Heart left ventricle (tissue), 13 donors: ENCODE results near the gene ZIC1.

ENCODE experiments used
- POLR2A ChIP-seq, 2 donors: fragments of 450-650 bp; IDR thresholded peaks; one replicate each; pipeline ENCODE4 v1.6.1; 2017; ENCODE audit warnings: antibody characterized with exemption in 2 of 2, mild to moderate bottlenecking in 2 of 2, moderate library complexity in 2 of 2
- TF ChIP-seq, protein P1 (sequence below), 12 donors: fragments of 200-600 bp; sonication (generic) in 4 of 12; IDR thresholded peaks; one replicate each; pipeline versions ENCODE4 v1.5.0 to v1.8.0; 2018 to 2022; ENCODE audit warnings: antibody characterized with exemption in 12 of 12, mild to moderate bottlenecking in 5 of 12
- donor health status: ischemic (EF 13 %, LVEDD 7.1; RV severe dilation, severe dysfunction).
- donor health status: DM: no; HTN: yes; CAD: no.
- donor health status: DM: no; HTN: no; CAD: no.
- donor health status: ischemic (EF 25% LVEDD 6.9; RV normal size, moderate dysfunction).
- donor health status: ischemic (EF 25% LVEDD 5.7; RV mildly dilated, moderate dysfunction).
- donor health status: ischemic (EF 35%, LVEDD 5.7; RV mildly dilated, moderate dysfunction).
- donor health status: nonischemic (EF 11% LVEDD 7.7; RV severe dilation, severe dysfunction).
- donor health status: DM: yes; HTN: yes; CAD: no.
- donor health status: PGD.
- donor health status: ischemic (EF 29% LVEDD 5.4; RV normal size, mild dysfunction).
- donor health status: nonischemic (EF 23%, LVEDD 6.1; RV moderate dilation, normal function).

GRCh38 chr3:147431751-147432150, 22.6 kb downstream of the ZIC1 start:
- TF ChIP-seq, protein P1, sequence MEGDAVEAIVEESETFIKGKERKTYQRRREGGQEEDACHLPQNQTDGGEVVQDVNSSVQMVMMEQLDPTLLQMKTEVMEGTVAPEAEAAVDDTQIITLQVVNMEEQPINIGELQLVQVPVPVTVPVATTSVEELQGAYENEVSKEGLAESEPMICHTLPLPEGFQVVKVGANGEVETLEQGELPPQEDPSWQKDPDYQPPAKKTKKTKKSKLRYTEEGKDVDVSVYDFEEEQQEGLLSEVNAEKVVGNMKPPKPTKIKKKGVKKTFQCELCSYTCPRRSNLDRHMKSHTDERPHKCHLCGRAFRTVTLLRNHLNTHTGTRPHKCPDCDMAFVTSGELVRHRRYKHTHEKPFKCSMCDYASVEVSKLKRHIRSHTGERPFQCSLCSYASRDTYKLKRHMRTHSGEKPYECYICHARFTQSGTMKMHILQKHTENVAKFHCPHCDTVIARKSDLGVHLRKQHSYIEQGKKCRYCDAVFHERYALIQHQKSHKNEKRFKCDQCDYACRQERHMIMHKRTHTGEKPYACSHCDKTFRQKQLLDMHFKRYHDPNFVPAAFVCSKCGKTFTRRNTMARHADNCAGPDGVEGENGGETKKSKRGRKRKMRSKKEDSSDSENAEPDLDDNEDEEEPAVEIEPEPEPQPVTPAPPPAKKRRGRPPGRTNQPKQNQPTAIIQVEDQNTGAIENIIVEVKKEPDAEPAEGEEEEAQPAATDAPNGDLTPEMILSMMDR (IDR thresholded peaks at IDR 0.05), result no peak
- TF ChIP-seq POLR2A (IDR thresholded peaks at IDR 0.05), result no peak
